ENCODE data around the gene SMAGP. TPM values are rescaled to one million over a fixed set of nuclear protein-coding genes. Genes with fewer than 3 reads are reported as not detected.

Gene SMAGP
- total and polyA plus RNA-seq, 2 of the 4 experiments (the other 2 are of a cell fraction), result 12.2 to 42.7 TPM

GRCh38 chr12:51247523-51248206 lies 22.6 kb downstream of the SMAGP start:
- intact Hi-C loops (cut with micrococcal nuclease), result no loop called here

More at GRCh38 chr12:51247523-51248206, 22.6 kb downstream of the SMAGP start:
- dilution Hi-C loops (cut with HindIII; ENCODE audit: low sequenced_read_pairs, unreplicated experiment), result no loop called here
- H2BK120ac ChIP-seq (ENCODE audit: low read depth, low read length), result no peak overlapping the region
- H2BK20ac ChIP-seq (ENCODE audit: low read depth, low read length), result no peak overlapping the region
- H2BK5ac ChIP-seq (ENCODE audit: low read depth, low read length, poor library complexity, severe bottlenecking), result peak overlapping the region; percentile 1
- H4K91ac ChIP-seq (ENCODE audit: insufficient read depth, low read depth, low read length), result no peak overlapping the region
- no peaks in the 10 kb centered on the region for H3K9me3 ChIP-seq (ENCODE audit: control insufficient read depth, insufficient read depth, low read length)
- peak overlapping the region; percentile 61 for H2AFZ ChIP-seq (replicated peaks; ENCODE audit: low read length, poor library complexity)
- no peak overlapping the region for H2BK15ac ChIP-seq (ENCODE audit: low read depth, low read length)
- peaks cover 21% of the 10 kb centered on the region for H3K36me3 ChIP-seq (ENCODE audit: control insufficient read depth, insufficient read depth, low read length)
- no peak overlapping the region for H3K56ac ChIP-seq (ENCODE audit: extremely low read depth, insufficient read depth, low read length)
- H3K23ac ChIP-seq (ENCODE audit: low read depth, low read length), result no peak overlapping the region; the same call in 1 of the 2 replicates
- TF ChIP-seq RCOR1 (IDR thresholded peaks at IDR 0.05; ENCODE audit: insufficient replicate concordance, low read length), result no peak
- no peak for TF ChIP-seq MXI1 (IDR thresholded peaks at IDR 0.05; ENCODE audit: borderline replicate concordance, low read depth, low read length)
- TF ChIP-seq CTCF (conservative IDR thresholded peaks at IDR 0.05; ENCODE audit: low read depth, low read length), result no peak
- no peak for TF ChIP-seq POLR2A (IDR thresholded peaks at IDR 0.05; ENCODE audit: low read depth, low read length)
- H3K4me1 ChIP-seq (ENCODE audit: control insufficient read depth, insufficient read depth, low read length), result peaks cover 10% of the 10 kb centered on the region
- H3K4me2 ChIP-seq (ENCODE audit: low read depth, low read length), result peak overlapping the region; percentile 13; the same call in 1 of the 2 replicates
- H3K79me1 ChIP-seq (ENCODE audit: low read depth in 1 of 2, low read length in 2 of 2), result peaks cover 11 to 63% of the 10 kb centered on the region in 2 experiments; a peak in 3 of 4 replicates
- peak; percentile 32 for ATAC-seq (ENCODE audit: low read depth)
- no peak for DNase-seq
- ChIA-PET CTCF (interaction anchor here (0.9 kb wide), 1 partner anchor 15 kb away, joined by 4 read pairs; no protein-coding TSS in a partner anchor), POLR2A (ENCODE audit: unreplicated experiment) (no interaction called here)
- no peaks in the 10 kb centered on the region for H3K27me3 ChIP-seq (ENCODE audit: control insufficient read depth, insufficient read depth, low read length)
- no peak overlapping the region for H3K4me3 ChIP-seq (ENCODE audit: insufficient read depth, low read depth, low read length)
- peaks cover 8% of the 10 kb centered on the region; the same call in 1 of the 2 replicates for H3K9me1 ChIP-seq (ENCODE audit: insufficient read depth, low read length)
- H4K20me1 ChIP-seq (ENCODE audit: insufficient read depth, low read length), result no peaks in the 10 kb centered on the region
- H3K14ac ChIP-seq (replicated peaks; ENCODE audit: low read depth, low read length), result no peak overlapping the region
- peak overlapping the region; percentile 85 for H2AK9ac ChIP-seq (replicated peaks; ENCODE audit: low read depth, low read length, poor library complexity)
- H3K18ac ChIP-seq (ENCODE audit: low read depth, low read length), result no peak overlapping the region
- H4K5ac ChIP-seq (ENCODE audit: low read depth, low read length), result peak overlapping the region; percentile 3
- H4K8ac ChIP-seq (ENCODE audit: low read depth in 2 of 2, low read length in 2 of 2), result peak overlapping the region in 1 of 2 experiments; percentile 53; a peak in 2 of 4 replicates
- no peak overlapping the region for H3K9ac ChIP-seq (ENCODE audit: low read depth, low read length)
- H3K4ac ChIP-seq (ENCODE audit: low read depth, low read length), result no peak overlapping the region; the same call in 1 of the 2 replicates
- WGBS, 2 experiments (ENCODE audit: extremely low coverage in 2 of 2, insufficient read length in 1 of 2), result 70% methylated on average over 3 of the region's 14 CpGs; no CpG with 5 or more reads in 1 of the 2 experiments
- H3K27ac ChIP-seq (ENCODE audit: insufficient read depth, low read length), result no peak overlapping the region
- in situ Hi-C loops (cut with MboI; ENCODE audit: low sequenced_read_pairs), result no loop called here
- H2AK5ac ChIP-seq (ENCODE audit: low read depth, low read length), result no peak overlapping the region
- BruUV-seq (replicated peaks), result no TSS peak

All from IMR-90 (cell line).